Measurements from ENCODE around the gene ZNF248. TPM values are rescaled to one million over a fixed set of nuclear protein-coding genes. Genes with fewer than 3 reads are reported as not detected.
"Not testable (repeated sequence)": the region's sequence is repeated elsewhere in the genome, so short reads cannot be mapped to it uniquely, and the experiment has no call there.

Gene ZNF248
- total RNA-seq, 1 donor from 2014 or later, result 9.9 TPM

DNA sequence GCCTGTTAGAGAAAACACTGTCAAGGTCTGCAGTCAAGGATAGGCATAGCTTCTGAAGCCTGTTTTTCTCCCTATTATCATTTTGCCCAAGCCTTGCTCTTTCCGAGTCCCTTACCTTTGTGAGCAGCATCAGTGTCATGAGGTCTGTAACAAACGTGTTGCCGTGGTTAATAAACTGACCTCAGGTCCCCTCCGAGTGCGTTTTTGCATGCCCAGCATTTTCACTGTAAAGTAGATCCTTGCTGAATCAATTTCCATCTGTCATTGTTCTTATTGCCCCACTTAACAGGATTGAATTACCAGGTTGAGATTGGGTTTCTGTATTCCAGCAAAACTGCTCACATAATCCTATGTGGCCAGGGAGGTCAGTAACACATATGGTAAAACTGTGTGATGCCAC lies 110.3 kb downstream of the ZNF248 start:
- intact Hi-C loops (cut with micrococcal nuclease), result no loop called here

GRCh38 chr10:37741831-37742230 lies 115.6 kb downstream of the ZNF248 start:
- intact Hi-C loops (cut with micrococcal nuclease), result no loop called here

GRCh38 chr10:37739181-37739580 lies 118.2 kb downstream of the ZNF248 start:
- intact Hi-C loops (cut with micrococcal nuclease), result no loop called here

DNA sequence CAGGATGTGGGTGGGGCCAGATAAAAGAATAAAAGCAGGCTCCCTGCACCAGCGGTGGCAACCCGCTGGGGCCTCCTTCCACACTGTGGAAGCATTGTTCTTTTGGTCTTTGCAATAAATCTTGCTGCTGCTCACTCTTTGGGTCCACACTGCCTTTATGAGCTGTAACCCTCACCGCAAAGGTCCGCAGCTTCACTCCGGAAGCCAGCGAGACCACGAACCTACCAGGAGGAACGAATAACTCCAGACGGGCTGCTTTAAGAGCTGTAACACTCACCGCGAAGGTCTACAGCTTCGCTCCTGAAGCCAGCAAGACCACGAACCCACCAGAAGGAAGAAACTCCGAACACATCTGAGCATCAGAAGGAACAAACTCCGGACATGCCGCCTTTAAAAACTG lies 119.2 kb downstream of the ZNF248 start:
- intact Hi-C loops (cut with micrococcal nuclease), result not testable (repeated sequence)

DNA sequence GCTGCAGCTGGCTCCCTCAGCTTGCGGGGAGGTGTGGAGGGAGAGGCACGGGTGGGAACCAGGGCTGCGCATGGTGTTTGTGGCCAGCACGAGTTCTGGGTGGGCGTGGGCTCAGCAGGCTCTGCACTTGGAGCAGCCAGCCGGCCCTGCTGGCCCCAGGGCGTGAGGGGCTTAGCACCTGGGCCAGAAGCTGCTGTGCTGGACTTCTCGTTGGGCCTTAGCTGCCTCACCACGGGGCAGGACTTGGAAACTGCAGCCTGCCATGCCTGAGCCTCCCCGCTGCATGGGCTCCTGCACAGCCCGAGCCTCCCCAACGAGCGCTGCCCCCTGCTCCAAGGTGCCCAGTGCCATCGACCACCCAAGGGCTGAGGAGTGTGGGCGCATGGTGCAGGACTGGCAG lies 120.1 kb downstream of the ZNF248 start:
- intact Hi-C loops (cut with micrococcal nuclease), result no loop called here

GRCh38 chr10:37736120-37736519 lies 121.3 kb downstream of the ZNF248 start:
- intact Hi-C loops (cut with micrococcal nuclease), result no loop called here

- intact Hi-C loops (cut with micrococcal nuclease), result no loop called here
Measured at GRCh38 chr10:37734971-37735370, 122.4 kb downstream of the ZNF248 start.

Other genes starting within 250 kb of the ZNF248 start
- gene ZNF25, start 119.0 kb upstream of the ZNF248 start, total RNA-seq, result 5.0 and 5.6 TPM in 2 replicates
- 31.8 and 33.2 TPM in 2 replicates for gene ZNF33A, start 153.1 kb upstream of the ZNF248 start, total RNA-seq
- 20.3 and 22.0 TPM in 2 replicates for gene ZNF37A, start 236.7 kb upstream of the ZNF248 start, total RNA-seq